ENCODE data around the gene RIPK4. TPM values are rescaled to one million over a fixed set of nuclear protein-coding genes. Genes with fewer than 3 reads are reported as not detected.

Gene RIPK4
- total RNA-seq, 3 donors from 2014 or later (not counting 1 experiment from before 2014, with no cell fraction given): 0.09 TPM; not detected in 2

DNA sequence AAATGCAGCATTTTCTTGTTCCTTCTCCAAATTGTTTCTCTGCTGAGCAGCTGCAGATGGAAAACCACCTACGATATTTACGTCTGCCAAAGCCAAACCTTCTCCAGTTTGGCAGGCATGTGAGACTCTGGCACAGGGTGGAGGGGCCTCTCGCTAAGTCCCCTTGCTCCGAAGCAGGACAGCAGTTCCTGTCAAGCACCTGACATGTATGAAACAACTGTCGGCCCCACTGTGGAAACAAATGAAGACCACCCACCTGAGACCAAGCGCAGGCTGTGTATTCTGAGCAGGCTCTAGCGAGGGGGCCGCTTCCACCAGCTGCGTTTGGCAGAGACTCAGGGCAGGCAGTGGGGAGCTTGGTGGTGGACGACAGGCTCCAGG lies 74.7 kb downstream of the RIPK4 start:
- Histone ChIP-seq H3K27ac (ENCODE audit: low read length) (no peak overlapping the region), H3K27me3 (ENCODE audit: control insufficient read depth, insufficient read depth, low read length) (no peaks in the 10 kb centered on the region), H3K4me1 (ENCODE audit: control insufficient read depth, insufficient read depth, low read length) (no peaks in the 10 kb centered on the region), H3K4me3 (ENCODE audit: low read length) (no peak overlapping the region), H3K9me3 (ENCODE audit: control insufficient read depth, insufficient read depth, low read length) (no peaks in the 10 kb centered on the region), H3K36me3 (ENCODE audit: control insufficient read depth, insufficient read depth, low read length) (no peaks in the 10 kb centered on the region)
- H3K27me3 Mint-ChIP-seq (ENCODE audit: low read depth in 2 of 2): peaks cover 0 to 13% of the 10 kb centered on the region in 2 donors
- intact Hi-C loops (cut with micrococcal nuclease): no loop called here
- no peak for DNase-seq
- peaks cover 0 to 2% of the 10 kb centered on the region in 2 donors for H3K9me3 Mint-ChIP-seq
- H3K27ac Mint-ChIP-seq: no peak overlapping the region
- no peaks in the 10 kb centered on the region for H3K4me1 Mint-ChIP-seq
- WGBS (ENCODE audit: insufficient coverage): 89% methylated on average over 10 of the region's 10 CpGs
- TF ChIP-seq, protein P1, sequence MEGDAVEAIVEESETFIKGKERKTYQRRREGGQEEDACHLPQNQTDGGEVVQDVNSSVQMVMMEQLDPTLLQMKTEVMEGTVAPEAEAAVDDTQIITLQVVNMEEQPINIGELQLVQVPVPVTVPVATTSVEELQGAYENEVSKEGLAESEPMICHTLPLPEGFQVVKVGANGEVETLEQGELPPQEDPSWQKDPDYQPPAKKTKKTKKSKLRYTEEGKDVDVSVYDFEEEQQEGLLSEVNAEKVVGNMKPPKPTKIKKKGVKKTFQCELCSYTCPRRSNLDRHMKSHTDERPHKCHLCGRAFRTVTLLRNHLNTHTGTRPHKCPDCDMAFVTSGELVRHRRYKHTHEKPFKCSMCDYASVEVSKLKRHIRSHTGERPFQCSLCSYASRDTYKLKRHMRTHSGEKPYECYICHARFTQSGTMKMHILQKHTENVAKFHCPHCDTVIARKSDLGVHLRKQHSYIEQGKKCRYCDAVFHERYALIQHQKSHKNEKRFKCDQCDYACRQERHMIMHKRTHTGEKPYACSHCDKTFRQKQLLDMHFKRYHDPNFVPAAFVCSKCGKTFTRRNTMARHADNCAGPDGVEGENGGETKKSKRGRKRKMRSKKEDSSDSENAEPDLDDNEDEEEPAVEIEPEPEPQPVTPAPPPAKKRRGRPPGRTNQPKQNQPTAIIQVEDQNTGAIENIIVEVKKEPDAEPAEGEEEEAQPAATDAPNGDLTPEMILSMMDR (IDR thresholded peaks at IDR 0.05): no peak
- no peak overlapping the region for H3K4me3 Mint-ChIP-seq
- H3K36me3 Mint-ChIP-seq: no peaks in the 10 kb centered on the region
- no peak for ATAC-seq

DNA sequence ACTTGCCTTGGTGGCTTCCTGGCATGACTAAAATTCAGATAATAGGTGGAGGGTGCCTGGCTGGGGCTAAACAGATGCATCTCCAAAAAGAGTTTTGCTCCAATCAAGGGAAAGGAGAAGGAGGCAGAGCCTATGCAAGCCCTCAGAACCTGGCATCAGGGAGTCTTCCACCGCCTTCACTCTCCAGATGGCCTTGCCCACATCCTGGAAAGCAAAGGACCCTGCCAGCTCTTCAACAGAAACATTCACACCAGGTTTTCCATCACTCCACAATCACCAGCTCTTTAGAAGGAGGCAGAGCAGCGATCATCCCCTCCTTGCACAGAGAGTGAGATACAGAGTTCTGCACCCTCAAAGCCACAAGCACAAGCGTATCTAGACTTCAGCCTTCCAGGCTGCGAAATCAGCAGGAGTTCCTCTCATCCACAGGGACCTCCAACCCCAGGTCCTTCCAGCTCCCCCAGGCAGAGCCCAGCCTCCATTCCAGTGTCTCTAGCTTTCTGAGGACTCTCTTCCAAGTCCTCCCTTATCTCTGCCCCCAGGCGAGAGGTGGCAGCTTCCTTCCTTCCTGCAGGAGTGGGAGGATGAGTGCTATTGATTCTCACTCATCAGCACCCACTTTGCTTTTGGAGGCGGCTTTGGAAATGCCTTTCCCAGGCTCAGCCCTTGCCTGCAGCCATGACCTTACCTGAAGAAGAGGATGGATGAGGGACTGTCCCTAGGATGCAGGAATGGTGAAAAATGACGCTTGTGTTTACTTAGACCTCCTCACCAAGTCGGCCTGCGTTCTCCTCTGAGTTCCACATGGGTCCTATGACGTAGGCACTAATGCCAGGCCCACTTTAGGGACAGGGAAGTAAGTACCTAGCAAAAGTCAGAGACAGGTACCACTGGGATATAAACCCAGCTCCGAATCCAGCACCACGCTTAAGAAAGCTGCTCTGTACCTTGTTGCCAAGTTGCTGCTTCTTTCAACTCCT lies 75.4 kb downstream of the RIPK4 start:
- TF ChIP-seq, protein P1 (IDR thresholded peaks at IDR 0.05): no peak
- peaks cover 0 to 11% of the 10 kb centered on the region in 2 donors for H3K27me3 Mint-ChIP-seq (ENCODE audit: low read depth in 2 of 2)
- H3K4me3 Mint-ChIP-seq: no peak overlapping the region
- H3K27ac Mint-ChIP-seq: no peak overlapping the region
- no peak overlapping the region for H3K27ac ChIP-seq (ENCODE audit: low read length)
- 80% methylated on average over 11 of the region's 12 CpGs for WGBS (ENCODE audit: insufficient coverage)
- no peaks in the 10 kb centered on the region for H3K36me3 Mint-ChIP-seq
- intact Hi-C loops (cut with micrococcal nuclease): no loop called here
- H3K4me3 ChIP-seq (ENCODE audit: low read length): no peak overlapping the region
- no peaks in the 10 kb centered on the region for H3K36me3 ChIP-seq (ENCODE audit: control insufficient read depth, insufficient read depth, low read length)
- H3K9me3 Mint-ChIP-seq: peaks cover 0 to 2% of the 10 kb centered on the region in 2 donors
- no peaks in the 10 kb centered on the region for H3K27me3 ChIP-seq (ENCODE audit: control insufficient read depth, insufficient read depth, low read length)
- DNase-seq (no peak), ATAC-seq (no peak)
- H3K4me1 Mint-ChIP-seq: no peaks in the 10 kb centered on the region
- no peaks in the 10 kb centered on the region for H3K9me3 ChIP-seq (ENCODE audit: control insufficient read depth, insufficient read depth, low read length)
- no peaks in the 10 kb centered on the region for H3K4me1 ChIP-seq (ENCODE audit: control insufficient read depth, insufficient read depth, low read length)

Other genes with a start within 250 kb of the RIPK4 start
- gene PRDM15, start 112.3 kb upstream of the RIPK4 start, total RNA-seq: 10 to 100 TPM; 11.4 to 13.5 (median 11.9) TPM
- gene C2CD2, start 187.0 kb upstream of the RIPK4 start, total RNA-seq: 10 to 100 TPM in 1 of 3 donors, 1 to 10 TPM in 2; 2.1 to 10.1 (median 8.9) TPM
- gene ZBTB21, start 243.3 kb upstream of the RIPK4 start, total RNA-seq: 100 to 1,000 TPM in 2 of 3 donors, 10 to 100 TPM in 1; 78.2 to 113 (median 100) TPM

Measured in natural killer cell (primary cell).